LNCAP (cell line): ENCODE data around the gene CHCHD3.

Experiments used
- TF ChIP-seq, protein P1 (sequence below): fragments of 450-650 bp; IDR thresholded peaks from 2 replicates; pipeline ENCODE4 v1.5.1; 2017; ENCODE audit warnings: mild to moderate bottlenecking

Gene CHCHD3

GRCh38 chr7:132779164-132779563 is 302.7 kb downstream of the CHCHD3 start:
- TF ChIP-seq, protein P1, sequence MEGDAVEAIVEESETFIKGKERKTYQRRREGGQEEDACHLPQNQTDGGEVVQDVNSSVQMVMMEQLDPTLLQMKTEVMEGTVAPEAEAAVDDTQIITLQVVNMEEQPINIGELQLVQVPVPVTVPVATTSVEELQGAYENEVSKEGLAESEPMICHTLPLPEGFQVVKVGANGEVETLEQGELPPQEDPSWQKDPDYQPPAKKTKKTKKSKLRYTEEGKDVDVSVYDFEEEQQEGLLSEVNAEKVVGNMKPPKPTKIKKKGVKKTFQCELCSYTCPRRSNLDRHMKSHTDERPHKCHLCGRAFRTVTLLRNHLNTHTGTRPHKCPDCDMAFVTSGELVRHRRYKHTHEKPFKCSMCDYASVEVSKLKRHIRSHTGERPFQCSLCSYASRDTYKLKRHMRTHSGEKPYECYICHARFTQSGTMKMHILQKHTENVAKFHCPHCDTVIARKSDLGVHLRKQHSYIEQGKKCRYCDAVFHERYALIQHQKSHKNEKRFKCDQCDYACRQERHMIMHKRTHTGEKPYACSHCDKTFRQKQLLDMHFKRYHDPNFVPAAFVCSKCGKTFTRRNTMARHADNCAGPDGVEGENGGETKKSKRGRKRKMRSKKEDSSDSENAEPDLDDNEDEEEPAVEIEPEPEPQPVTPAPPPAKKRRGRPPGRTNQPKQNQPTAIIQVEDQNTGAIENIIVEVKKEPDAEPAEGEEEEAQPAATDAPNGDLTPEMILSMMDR: no peak

DNA sequence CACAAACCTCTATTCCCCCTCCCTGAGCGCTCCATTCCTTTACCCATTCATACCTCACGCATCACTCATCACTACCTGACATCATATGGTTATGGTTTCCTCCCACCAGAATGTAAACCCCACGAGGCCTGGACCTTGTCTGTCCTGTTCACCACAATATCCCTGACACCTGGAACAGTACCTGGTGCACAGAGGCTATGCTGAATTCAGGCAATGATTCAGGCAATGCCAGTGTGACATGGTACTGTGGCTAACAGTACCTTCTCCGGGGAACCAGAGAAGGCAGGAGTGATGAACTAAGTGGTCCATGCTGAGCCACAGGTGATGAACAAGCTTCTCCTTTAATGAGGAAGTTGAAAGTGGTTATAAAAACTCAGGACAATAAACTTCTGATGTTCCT is 303.1 kb downstream of the CHCHD3 start:
- TF ChIP-seq, protein P1: no peak

DNA sequence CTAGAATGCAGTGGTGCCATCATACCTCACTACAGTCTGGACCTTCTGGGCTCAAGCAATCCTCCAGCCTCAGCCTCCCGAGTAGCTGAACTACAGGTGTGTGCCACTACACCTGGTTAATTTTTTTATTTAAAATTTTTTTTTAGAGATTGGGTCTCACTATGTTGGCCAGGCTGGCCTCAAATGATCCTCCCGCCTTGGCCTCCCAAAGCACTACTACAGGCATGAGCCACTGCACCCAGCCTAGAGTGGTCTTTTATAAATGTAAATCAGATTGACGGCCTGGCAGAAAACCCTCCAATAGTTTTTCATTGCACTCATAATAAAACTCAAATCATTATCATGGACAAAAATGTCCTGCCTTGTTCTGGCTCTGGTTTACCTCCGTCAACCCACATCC is 303.9 kb downstream of the CHCHD3 start:
- TF ChIP-seq, protein P1: no peak

- TF ChIP-seq, protein P1: no peak
These were observed 304.5 kb downstream of the CHCHD3 start for GRCh38 chr7:132777414-132777813.

DNA sequence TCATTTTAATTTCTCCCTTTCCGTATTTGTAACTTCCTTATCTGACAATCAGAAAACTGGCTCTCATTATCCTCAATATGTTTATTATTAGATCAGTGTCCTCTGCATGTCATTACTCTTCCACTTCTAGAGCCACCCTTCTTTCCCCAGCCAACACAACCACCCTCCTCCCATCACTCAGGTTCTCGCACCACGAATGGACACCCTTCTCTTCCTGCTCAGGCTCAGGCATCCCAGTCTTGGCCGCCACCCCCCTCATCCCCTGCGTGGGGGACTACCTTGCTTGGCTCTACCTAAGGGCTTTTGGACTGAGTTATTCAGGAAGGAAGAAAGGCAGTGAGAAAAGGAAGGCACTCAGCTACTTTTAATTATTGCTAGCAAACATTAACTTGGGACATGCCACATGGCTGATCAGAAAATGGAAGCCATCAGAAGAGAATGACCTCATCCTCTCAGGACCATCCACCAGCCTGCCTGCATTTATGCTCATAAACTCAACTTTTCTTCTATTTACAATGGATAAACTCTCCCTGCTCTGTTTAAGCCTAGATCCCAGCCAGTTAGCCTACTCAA is 305.8 kb downstream of the CHCHD3 start:
- TF ChIP-seq, protein P1: no peak

DNA sequence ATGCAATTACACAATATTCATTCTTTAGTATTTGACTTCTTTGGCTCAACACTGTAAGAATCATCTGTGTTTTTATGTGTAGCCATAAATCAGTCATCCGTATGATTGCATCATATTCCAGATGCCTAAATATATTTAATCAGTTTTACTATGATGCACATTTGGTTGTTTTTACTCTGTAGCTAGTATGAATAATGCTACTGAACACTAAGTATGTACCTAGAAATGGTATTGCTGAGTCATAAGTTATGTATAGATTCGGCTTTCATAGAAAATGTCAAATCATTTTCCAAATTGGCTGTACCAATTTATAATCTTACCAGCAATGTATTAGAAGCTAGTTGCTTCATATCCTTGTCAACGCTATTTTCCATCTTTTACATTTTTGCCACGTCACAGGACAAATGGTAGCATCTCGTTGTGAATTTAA is 308.3 kb downstream of the CHCHD3 start:
- TF ChIP-seq, protein P1: no peak

DNA sequence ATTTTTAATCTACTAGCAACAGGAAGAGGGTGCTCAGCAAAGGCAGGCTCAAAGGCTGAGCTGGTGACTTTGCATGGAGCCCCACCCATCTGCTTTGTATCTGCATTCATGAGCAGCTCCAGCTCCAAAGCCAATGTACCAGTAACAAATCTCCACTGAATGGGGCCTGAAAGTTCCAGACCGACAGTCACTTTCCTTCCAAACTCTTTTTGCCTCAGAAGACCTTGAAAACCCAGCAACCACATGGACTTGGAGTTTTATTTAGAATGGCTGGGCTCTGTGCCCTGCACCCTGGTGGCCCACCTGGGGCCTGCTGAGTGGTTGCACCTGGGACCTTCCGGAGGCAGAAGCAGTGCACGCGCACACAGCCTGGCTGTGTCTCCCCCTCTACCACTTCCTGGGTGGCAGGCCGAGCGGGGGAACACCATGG is 310.6 kb downstream of the CHCHD3 start:
- TF ChIP-seq, protein P1: no peak

DNA sequence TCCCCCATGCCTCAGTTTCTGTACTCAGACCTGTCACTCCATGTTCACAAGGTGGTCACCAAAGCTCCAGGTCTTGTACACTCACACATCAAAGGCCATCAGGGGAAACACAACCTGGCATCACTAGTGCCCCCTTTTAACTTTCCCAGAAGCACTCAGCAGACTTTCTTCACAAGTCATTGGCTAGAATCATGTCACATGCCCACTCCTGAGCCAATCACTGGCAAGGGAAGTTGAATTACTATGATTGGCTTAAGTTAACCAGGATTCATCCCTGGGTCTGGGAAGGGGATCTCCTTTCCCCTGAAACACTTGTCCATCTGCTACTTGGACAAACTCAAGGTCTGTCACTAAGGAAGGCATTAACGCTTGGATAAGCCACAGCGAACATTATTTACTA is 311.8 kb downstream of the CHCHD3 start:
- TF ChIP-seq, protein P1: no peak
